Ascending aorta (tissue), 2 donors: ENCODE results near the gene FMN2. TPM values are rescaled to one million over a fixed set of nuclear protein-coding genes. Genes with fewer than 3 reads are reported as not detected.
"Not testable (repeated sequence)": the region's sequence is repeated elsewhere in the genome, so short reads cannot be mapped to it uniquely, and the experiment has no call there.

Experiments
- DNase-seq, 2 donors: peaks; one replicate each; pipeline ENCODE4 v3.0.0-alpha.2; 2019; ENCODE audit warnings: low spot score in 2 of 2
- H3K27ac ChIP-seq, 2 donors: fragments of 200-600 bp; sonication (generic); one replicate each; pipeline ENCODE4 v1.5.1; 2016 to 2017; ENCODE audit warnings: mild to moderate bottlenecking in 1 of 2
- H3K27me3 ChIP-seq: fragments of 200-600 bp; sonication (generic); one replicate; pipeline ENCODE4 v1.5.1; 2017
- H3K36me3 ChIP-seq, 2 donors: fragments of 200-600 bp; sonication (generic); one replicate each; pipeline ENCODE4 v1.5.1; 2016
- H3K4me1 ChIP-seq, 2 donors: fragments of 200-600 bp; sonication (generic); one replicate each; pipeline ENCODE4 v1.5.1; 2016 to 2017; ENCODE audit warnings: mild to moderate bottlenecking in 1 of 2
- H3K4me3 ChIP-seq, 2 donors: fragments of 200-600 bp; sonication (generic); one replicate each; pipeline ENCODE4 v1.5.1; 2016 to 2017; ENCODE audit warnings: mild to moderate bottlenecking in 1 of 2
- H3K9me3 ChIP-seq, 2 donors: fragments of 200-600 bp; sonication (generic); one replicate each; pipeline ENCODE4 v1.5.1; 2016
- intact Hi-C: fragments of 100-400 bp; cut with DNase I; formaldehyde crosslinking; loops from one replicate; pipeline ENCODE4 v1.15.1; 2023
- total RNA-seq: library from RNA; depleted of rRNA; stranded (reverse); fragments of >200 nt; gene quantifications from one replicate; pipeline ENCODE4 v1.1.0, GENCODE V29; 2016
- TF ChIP-seq, protein P1 (sequence below), 3 experiments: fragments of 200-600 bp in 2 of 3; fragments of 450-650 bp in 1 of 3; sonication (generic) in 2 of 3; IDR thresholded peaks; one replicate each; pipeline ENCODE4 v1.5.1; 2016 to 2019; ENCODE audit warnings: antibody characterized with exemption in 3 of 3, mild to moderate bottlenecking in 1 of 3, moderate library complexity in 1 of 3

Gene FMN2
- total RNA-seq, 1 donor from 2014 or later = not detected

- Histone ChIP-seq H3K27ac (no peak overlapping the region), H3K9me3 (no peaks in the 10 kb centered on the region), H3K4me3 (no peak overlapping the region), H3K4me1 (no peaks in the 10 kb centered on the region), H3K27me3 (no peaks in the 10 kb centered on the region), H3K36me3 (no peaks in the 10 kb centered on the region)
- DNase-seq = no peak
- TF ChIP-seq, protein P1, sequence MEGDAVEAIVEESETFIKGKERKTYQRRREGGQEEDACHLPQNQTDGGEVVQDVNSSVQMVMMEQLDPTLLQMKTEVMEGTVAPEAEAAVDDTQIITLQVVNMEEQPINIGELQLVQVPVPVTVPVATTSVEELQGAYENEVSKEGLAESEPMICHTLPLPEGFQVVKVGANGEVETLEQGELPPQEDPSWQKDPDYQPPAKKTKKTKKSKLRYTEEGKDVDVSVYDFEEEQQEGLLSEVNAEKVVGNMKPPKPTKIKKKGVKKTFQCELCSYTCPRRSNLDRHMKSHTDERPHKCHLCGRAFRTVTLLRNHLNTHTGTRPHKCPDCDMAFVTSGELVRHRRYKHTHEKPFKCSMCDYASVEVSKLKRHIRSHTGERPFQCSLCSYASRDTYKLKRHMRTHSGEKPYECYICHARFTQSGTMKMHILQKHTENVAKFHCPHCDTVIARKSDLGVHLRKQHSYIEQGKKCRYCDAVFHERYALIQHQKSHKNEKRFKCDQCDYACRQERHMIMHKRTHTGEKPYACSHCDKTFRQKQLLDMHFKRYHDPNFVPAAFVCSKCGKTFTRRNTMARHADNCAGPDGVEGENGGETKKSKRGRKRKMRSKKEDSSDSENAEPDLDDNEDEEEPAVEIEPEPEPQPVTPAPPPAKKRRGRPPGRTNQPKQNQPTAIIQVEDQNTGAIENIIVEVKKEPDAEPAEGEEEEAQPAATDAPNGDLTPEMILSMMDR (IDR thresholded peaks at IDR 0.05) = no peak
- intact Hi-C loops = no loop called here
These were observed 80.2 kb downstream of the FMN2 start for GRCh38 chr1:240171907-240172306.

DNA sequence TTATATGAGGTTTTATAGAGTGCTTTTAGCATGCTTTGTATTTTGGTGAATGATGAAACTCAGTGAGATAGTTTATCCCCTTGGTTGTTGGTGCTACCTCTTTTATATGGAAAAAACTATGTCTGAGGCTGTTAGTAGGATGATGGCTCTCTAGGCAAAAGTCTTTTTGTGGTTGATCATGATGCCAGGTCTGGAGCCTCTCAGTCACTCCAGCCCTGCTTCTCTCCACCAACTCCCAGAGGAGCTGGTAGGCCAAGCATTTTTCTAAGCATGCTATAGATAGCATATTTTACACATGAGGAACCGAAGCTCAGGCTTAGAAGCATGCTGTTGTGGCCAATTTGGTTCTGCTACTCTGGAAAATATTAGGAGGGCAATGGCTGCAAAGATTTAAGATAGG lies 82.2 kb downstream of the FMN2 start:
- TF ChIP-seq, protein P1 (IDR thresholded peaks at IDR 0.05) = no peak
- Histone ChIP-seq H3K27me3 (no peaks in the 10 kb centered on the region), H3K9me3 (no peaks in the 10 kb centered on the region), H3K4me3 (no peak overlapping the region), H3K36me3 (no peaks in the 10 kb centered on the region), H3K4me1 (no peaks in the 10 kb centered on the region), H3K27ac (no peak overlapping the region)
- intact Hi-C loops = no loop called here
- DNase-seq = no peak

- Histone ChIP-seq H3K9me3 (no peaks in the 10 kb centered on the region), H3K4me1 (no peaks in the 10 kb centered on the region), H3K27me3 (no peaks in the 10 kb centered on the region), H3K4me3 (no peak overlapping the region), H3K27ac (no peak overlapping the region), H3K36me3 (no peaks in the 10 kb centered on the region)
- intact Hi-C loops = no loop called here
- DNase-seq = no peak
- TF ChIP-seq, protein P1 (IDR thresholded peaks at IDR 0.05) = no peak
These were observed 83.1 kb downstream of the FMN2 start for GRCh38 chr1:240174734-240175133.

DNA sequence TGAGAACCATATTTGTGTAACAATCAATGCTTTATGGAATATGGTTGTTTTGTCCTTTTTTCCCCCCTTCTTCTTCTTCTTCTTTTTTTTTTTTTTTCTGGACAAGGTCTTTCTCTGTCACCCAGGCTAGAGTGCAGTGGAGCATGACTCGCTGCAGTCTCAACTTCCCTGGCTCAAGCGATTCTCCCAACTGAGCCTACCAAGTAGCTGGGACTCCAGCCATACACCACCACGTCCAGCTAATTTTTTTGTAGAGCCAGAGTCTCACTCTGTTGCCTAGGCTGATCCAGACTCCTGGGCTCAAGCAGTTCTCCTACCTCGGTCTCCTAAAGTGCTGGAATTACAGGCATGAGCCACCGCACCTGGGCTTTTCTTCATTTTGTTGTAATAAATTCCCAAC lies 86.7 kb downstream of the FMN2 start:
- Histone ChIP-seq H3K9me3 (no peaks in the 10 kb centered on the region), H3K36me3 (no peaks in the 10 kb centered on the region), H3K4me1 (no peaks in the 10 kb centered on the region), H3K27ac (no peak overlapping the region), H3K27me3 (no peaks in the 10 kb centered on the region), H3K4me3 (no peak overlapping the region)
- DNase-seq = no peak
- intact Hi-C loops = no loop called here
- TF ChIP-seq, protein P1 (IDR thresholded peaks at IDR 0.05) = no peak

- H3K27me3 ChIP-seq, H3K9me3 ChIP-seq, DNase-seq, H3K36me3 ChIP-seq, H3K4me1 ChIP-seq, H3K4me3 ChIP-seq, H3K27ac ChIP-seq, intact Hi-C loops: not testable (repeated sequence)
These were observed 93.0 kb downstream of the FMN2 start for GRCh38 chr1:240184682-240185081.

- H3K27ac ChIP-seq = no peak overlapping the region
- H3K9me3 ChIP-seq = no peaks in the 10 kb centered on the region
- intact Hi-C loops = no loop called here
- no peak overlapping the region for H3K4me3 ChIP-seq
- no peaks in the 10 kb centered on the region for H3K4me1 ChIP-seq
- DNase-seq = no peak
- no peaks in the 10 kb centered on the region for H3K36me3 ChIP-seq
- no peaks in the 10 kb centered on the region for H3K27me3 ChIP-seq
- TF ChIP-seq, protein P1 (IDR thresholded peaks at IDR 0.05) = no peak
These were observed 96.5 kb downstream of the FMN2 start for GRCh38 chr1:240188139-240188538.
